GM12892 (cell line): ENCODE data around the gene ZNF790.

Experiments
- POLR2A ChIP-seq: IDR thresholded peaks from 2 replicates; pipeline ENCODE4 v1.6.1; 2011; ENCODE audit warnings: low read depth, low read length, control low read depth
- POLR2AphosphoS5 ChIP-seq: IDR thresholded peaks from 2 replicates; pipeline ENCODE4 v1.6.1; 2011; ENCODE audit warnings: low read depth, low read length, control low read depth

DNA sequence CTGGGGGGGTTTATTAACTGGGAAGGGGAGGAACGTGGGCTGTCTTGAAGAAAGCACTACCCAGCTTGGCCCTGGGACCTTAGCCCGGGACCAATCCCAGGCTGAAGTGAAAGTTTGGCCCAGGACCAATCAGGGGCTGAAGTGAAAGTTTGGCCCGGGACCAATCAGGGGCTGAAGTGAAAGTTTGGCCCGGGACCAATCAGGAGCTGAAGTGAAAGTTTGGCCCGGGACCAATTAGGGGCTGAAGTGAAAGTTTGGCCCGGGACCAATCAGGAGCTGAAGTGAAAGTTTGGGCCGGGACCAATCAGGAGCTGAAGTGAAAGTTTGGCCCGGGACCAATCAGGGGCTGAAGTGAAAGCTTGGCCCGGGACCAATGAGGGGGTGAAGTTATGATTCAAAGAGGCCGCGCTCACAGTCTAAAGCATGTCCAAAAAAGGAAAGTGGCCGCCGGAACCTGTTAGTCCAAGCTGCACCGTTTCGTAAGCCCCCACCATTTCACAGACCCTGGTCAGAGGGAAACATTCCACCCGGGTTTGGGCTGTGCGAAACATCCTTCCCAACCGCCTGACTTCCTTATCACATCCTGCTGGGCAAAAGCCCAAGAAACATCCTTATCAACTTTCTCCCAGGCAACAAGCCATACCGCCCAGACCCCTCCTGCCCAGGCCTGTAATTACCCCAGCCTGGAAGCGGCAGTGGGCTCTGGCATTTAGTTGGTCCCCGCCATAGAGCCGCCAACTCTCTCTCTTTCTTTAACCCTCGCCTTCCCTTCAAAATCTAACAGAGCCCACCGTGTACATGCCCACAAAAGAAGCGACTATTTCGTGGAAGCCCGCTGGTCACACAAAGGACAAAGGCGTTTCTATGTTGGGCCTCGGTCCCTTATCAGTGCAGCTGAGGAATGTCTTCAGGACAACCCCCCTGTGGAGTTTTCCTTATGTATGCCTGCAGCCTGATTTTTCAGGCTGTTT, 66.6 kb downstream of the ZNF790 start:
- TF ChIP-seq POLR2AphosphoS5 (no peak), POLR2A (peak; percentile 49; the same call in 1 of the 2 replicates)
